K562 (cell line): ENCODE data around the gene MLYCD. TPM values are rescaled to one million over a fixed set of nuclear protein-coding genes. Genes with fewer than 3 reads are reported as not detected.

ENCODE experiments used
- ATAC-seq: fragments of 200-7000 bp; cut with Tn5 transposase; 3 replicates; pipeline ENCODE4 v1.9.1; 2020; ENCODE audit warnings: moderate library complexity
- BruUV-seq: library from RNA; stranded (reverse); fragments of 400-500 nt; replicated peaks from 2 replicates; lab custom pipeline; 2021; lab: Mats Ljungman, UMichigan
- CTCF ChIA-PET: fragments of 300-600 bp; formaldehyde crosslinking; extraction: SDS; loops from one replicate; lab custom pipeline; 2021; ENCODE audit warnings: low intra/inter-chr PET ratio; lab: Yijun Ruan, JAX
- POLR2A ChIA-PET: fragments of 300-600, 350-650 bp; sonication (Branson Sonifier 250); formaldehyde crosslinking; extraction: SDS; loops from one replicate; lab custom pipeline; 2021; ENCODE audit warnings: antibody characterized with exemption, inconsistent platforms; lab: Yijun Ruan, JAX
- DNase-seq, 4 experiments: peaks; one replicate each; pipeline versions ENCODE4 v3.0.0 to v3.0.0-alpha.2; 2011 to 2018; ENCODE audit warnings: low spot score in 3 of 4, mixed read lengths in 3 of 4; ENCODE audit errors: extremely low read depth in 1 of 4
- FAIRE-seq: peaks from 2 replicates; lab custom pipeline; 2011; peaks lifted over from hg19 to GRCh38; lab: Jason Lieb, UNC
- H2AFZ ChIP-seq: 2 replicates; pipeline ENCODE4 v1.6.0; 2011; ENCODE audit warnings: low read depth, low read length, control low read depth, inconsistent platforms
- H3K27ac ChIP-seq: fragments of 200-600 bp; 3 replicates; pipeline ENCODE4 v1.8.0; 2011; ENCODE audit warnings: low read depth, mild to moderate bottlenecking, control low read depth, inconsistent platforms, low read length, moderate library complexity, mixed read lengths; ENCODE audit errors: extremely low read depth
- H3K27me3 ChIP-seq, 2 experiments: fragments of 300-600 bp in 1 of 2; 2 replicates in 1 of 2; 3 replicates in 1 of 2; pipeline versions ENCODE4 v1.6.0 to v1.8.0; 2011; ENCODE audit warnings: inconsistent platforms in 2 of 2, low read length in 2 of 2, mild to moderate bottlenecking in 1 of 2, mixed read lengths in 1 of 2, moderate library complexity in 1 of 2; ENCODE audit not compliant: control insufficient read depth in 2 of 2, insufficient read depth in 2 of 2
- H3K36me3 ChIP-seq: fragments of 300-600 bp; 3 replicates; pipeline ENCODE4 v1.8.0; 2011; ENCODE audit warnings: mild to moderate bottlenecking, low read length, inconsistent platforms; ENCODE audit not compliant: control insufficient read depth, insufficient read depth
- H3K4me1 ChIP-seq, 2 experiments: fragments of 200-600 bp in 1 of 2; replicated peaks in 1 of 2; 2 replicates in 1 of 2; 3 replicates in 1 of 2; pipeline versions ENCODE4 v1.5.1 to v1.8.0; 2011; ENCODE audit warnings: inconsistent platforms in 2 of 2, low read length in 2 of 2, mild to moderate bottlenecking in 1 of 2, mixed read lengths in 1 of 2, moderate library complexity in 1 of 2; ENCODE audit not compliant: control insufficient read depth in 2 of 2, insufficient read depth in 2 of 2
- H3K4me2 ChIP-seq: 2 replicates; pipeline ENCODE4 v1.6.1; 2011; ENCODE audit warnings: low read length, control low read depth, inconsistent platforms, mixed read lengths; ENCODE audit not compliant: insufficient read depth
- H3K4me3 ChIP-seq: fragments of 200-600 bp; sonication (generic), shearing (Covaris generic); 2 replicates; pipeline ENCODE4 v1.5.1; 2016; ENCODE audit warnings: control low read depth, inconsistent platforms
- H3K79me2 ChIP-seq: fragments of 200-600 bp; 3 replicates; pipeline ENCODE4 v1.8.0; 2011; ENCODE audit warnings: low read length, inconsistent platforms; ENCODE audit not compliant: control insufficient read depth, insufficient read depth
- H3K9ac ChIP-seq, 2 experiments: 2 replicates each; pipeline versions ENCODE4 v1.6.0 to v1.6.1; 2011; ENCODE audit warnings: low read depth in 2 of 2, low read length in 2 of 2, control low read depth in 1 of 2, inconsistent platforms in 1 of 2, mild to moderate bottlenecking in 1 of 2, mixed read lengths in 1 of 2; ENCODE audit not compliant: insufficient read depth in 1 of 2
- H3K9me1 ChIP-seq: one replicate; pipeline ENCODE4 v1.6.0; 2011; ENCODE audit warnings: inconsistent platforms, mild to moderate bottlenecking, low read length, moderate library complexity; ENCODE audit not compliant: control insufficient read depth, insufficient read depth
- H3K9me3 ChIP-seq: replicated peaks from 2 replicates; pipeline ENCODE4 v1.5.1; 2011; ENCODE audit warnings: low read depth, low read length, inconsistent platforms; ENCODE audit not compliant: control insufficient read depth, insufficient read depth
- H4K20me1 ChIP-seq: replicated peaks from 2 replicates; pipeline ENCODE4 v1.6.1; 2011; ENCODE audit warnings: low read length, inconsistent platforms, mixed read lengths; ENCODE audit not compliant: control insufficient read depth, insufficient read depth
- BCOR ChIP-seq: fragments of 450-650 bp; IDR thresholded peaks from 2 replicates; pipeline ENCODE4 v1.6.1; 2016
- CBX1 ChIP-seq: sonication (generic); IDR thresholded peaks from 2 replicates; pipeline ENCODE4 v1.6.1; 2016; ENCODE audit warnings: antibody characterized with exemption, low read depth, mild to moderate bottlenecking
- CTCFL ChIP-seq: IDR thresholded peaks from 2 replicates; pipeline ENCODE4 v1.6.1; 2011; ENCODE audit warnings: borderline replicate concordance, low read depth, mild to moderate bottlenecking, moderate library complexity, low read length; ENCODE audit not compliant: insufficient read depth, poor library complexity, severe bottlenecking
- ELK1 ChIP-seq: sonication (generic); formaldehyde crosslinking; IDR thresholded peaks from 2 replicates; pipeline ENCODE4 v1.8.1; 2022; ENCODE audit warnings: missing genetic modification reagents
- FOXK1 ChIP-seq: sonication (generic); formaldehyde crosslinking; IDR thresholded peaks from 2 replicates; pipeline ENCODE4 v1.8.0; 2022; ENCODE audit warnings: missing genetic modification reagents, mild to moderate bottlenecking, borderline replicate concordance
- HDAC2 ChIP-seq: fragments of 450-650 bp; IDR thresholded peaks from 2 replicates; pipeline ENCODE4 v1.6.1; 2016; ENCODE audit warnings: mild to moderate bottlenecking
- HDAC8 ChIP-seq: fragments of 450-650 bp; IDR thresholded peaks from 2 replicates; pipeline ENCODE4 v1.6.1; 2016; ENCODE audit warnings: mild to moderate bottlenecking, missing genetic modification characterization, moderate library complexity, missing compliant biosample characterization
- HINFP ChIP-seq: fragments of 450-650 bp; conservative IDR thresholded peaks from 2 replicates; pipeline ENCODE4 v1.6.1; 2016; ENCODE audit warnings: missing genetic modification characterization, low read depth, mild to moderate bottlenecking, control low read depth, missing compliant biosample characterization
- KAT2B ChIP-seq: IDR thresholded peaks from one replicate; pipeline ENCODE4 v1.6.1; 2012; ENCODE audit warnings: low read depth, mild to moderate bottlenecking, control low read depth, inconsistent platforms, low read length, moderate library complexity
- NEUROD1 ChIP-seq: fragments of 150-350 bp; IDR thresholded peaks from 2 replicates; pipeline ENCODE4 v1.6.1; 2014; ENCODE audit warnings: borderline replicate concordance, low read length, low read depth; ENCODE audit not compliant: partially characterized antibody
- PCBP2 ChIP-seq: fragments of 200-400 bp; formaldehyde crosslinking; IDR thresholded peaks from 2 replicates; pipeline ENCODE4 v1.6.1; 2018; ENCODE audit warnings: low read length, low read depth, mild to moderate bottlenecking, moderate library complexity; ENCODE audit not compliant: poor library complexity, severe bottlenecking
- SRF ChIP-seq, 2 experiments: fragments of 250-450, 450-650 bp in 1 of 2; sonication (Bioruptor Pico) in 1 of 2; sonication (generic) in 1 of 2; formaldehyde crosslinking; IDR thresholded peaks; 2 replicates each; pipeline versions ENCODE4 v1.5.0 to v1.5.1; 2020 to 2022; ENCODE audit warnings: mild to moderate bottlenecking in 1 of 2, missing genetic modification reagents in 1 of 2
- SRSF1 ChIP-seq: fragments of 200-400 bp; formaldehyde crosslinking; IDR thresholded peaks from 2 replicates; pipeline ENCODE4 v1.6.1; 2017; ENCODE audit warnings: mild to moderate bottlenecking, low read depth, low read length, moderate library complexity
- XRCC5 ChIP-seq: fragments of 200-400 bp; formaldehyde crosslinking; IDR thresholded peaks from 2 replicates; pipeline ENCODE4 v1.6.1; 2017; ENCODE audit warnings: low read depth, mild to moderate bottlenecking, low read length
- ZFP36 ChIP-seq: fragments of 150-350 bp; IDR thresholded peaks from 2 replicates; pipeline ENCODE4 v1.6.1; 2018; ENCODE audit warnings: low read length, low read depth; ENCODE audit not compliant: partially characterized antibody
- WGBS: fragments of 100-300 bp; shearing (Covaris generic); methylation state at CpG from one replicate; pipeline ENCODE4 v1.1.6; 2016; ENCODE audit warnings: low coverage, mixed read lengths; ENCODE audit not compliant: insufficient coverage; ENCODE audit errors: missing lambda C conversion rate; 5-methylcytosine and 5-hydroxymethylcytosine counted together
- in situ Hi-C: fragments of 300-500 bp; cut with MboI; formaldehyde crosslinking; loops from 4 replicates; pipeline ENCODE4 v1.15.0; 2018; ENCODE audit warnings: inconsistent platforms, mixed read lengths
- intact Hi-C: fragments of 100-400 bp; cut with micrococcal nuclease; formaldehyde crosslinking; loops from 2 replicates; pipeline ENCODE4 v1.14.2; 2022
- polyA plus RNA-seq, 8 experiments: library from polyadenylated mRNA; depleted of rRNA in 4 of 8; stranded (reverse) in 5 of 8; unstranded in 3 of 8; fragments of >200 nt; fragmentation: Nextera tagmentation in 2 of 8; fragmentation: Illumina TruSeq in 1 of 8; extraction: Ambion mirVana in 2 of 8; extraction: Trizol in 1 of 8; gene quantifications; 2 replicates each; pipeline versions ENCODE4 v1.2.1 to v1.2.3, GENCODE V29; 2011 to 2014; ENCODE audit warnings: inconsistent platforms in 1 of 8, missing spikeins in 1 of 8
- total RNA-seq, 7 experiments: library from RNA; depleted of rRNA in 6 of 7; stranded (reverse); fragments of >200 nt in 6 of 7; fragmentation: Illumina TruSeq in 2 of 7; extraction: Trizol in 2 of 7; gene quantifications; 2 replicates each; pipeline versions ENCODE4 v1.2.1 to v1.2.3, GENCODE V29; 2011 to 2021; ENCODE audit warnings: low replicate concordance in 1 of 7

MLYCD gene
- total and polyA plus RNA-seq, 9 of the 15 experiments (the other 6 are each of a cell fraction or from before 2014, with no cell fraction given) = 0.15 to 2.0 (median 1.0) TPM

GRCh38 chr16:83952587-83952939 is 53.6 kb downstream of the MLYCD start:
- Histone ChIP-seq H3K27ac (peak overlapping the region; percentile 85), H3K36me3 (no peaks in the 10 kb centered on the region), H3K4me2 (peak overlapping the region; percentile 88), H2AFZ (peak overlapping the region; percentile 94), H3K9me3 (no peaks in the 10 kb centered on the region), H4K20me1 (peaks cover 11% of the 10 kb centered on the region), H3K9me1 (no peaks in the 10 kb centered on the region), H3K27me3 (peaks cover 2% of the 10 kb centered on the region in 2 experiments; a peak in 2 of 5 replicates), H3K79me2 (no peaks in the 10 kb centered on the region), H3K4me3 (0 out of 2 replicates have a peak overlapping the region, but pooled peaks have one; percentile 64), H3K9ac (peak overlapping the region; percentile 78), H3K4me1 (peaks cover 18 to 48% of the 10 kb centered on the region in 2 experiments)
- ATAC-seq (no peak), FAIRE-seq (no peak), DNase-seq (no peak)
- in situ Hi-C loops (loop anchor here (10.0 kb wide), 1 partner anchor 232 kb away; the partner anchor contains the start of gene TAF1C), intact Hi-C loops (loop anchor here (5.0 kb wide), 1 partner anchor 125 kb away; no protein-coding TSS in a partner anchor)
- 32% methylated on average over 8 of the region's 8 CpGs for WGBS
- no TSS peak for BruUV-seq
- ChIA-PET CTCF (interaction anchor here (2.0 kb wide), 1 partner anchor 113 kb away, joined by 10 read pairs; no protein-coding TSS in a partner anchor), POLR2A (interaction anchor here (0.7 to 4.3 kb wide), 3 partner anchors 8 to 24 kb away, joined by 3 to 22 read pairs (median 11); no protein-coding TSS in a partner anchor)
- peak; percentile 92 for TF ChIP-seq CBX1
- 0 out of 2 replicates have a peak, but pooled peaks have one; percentile 23 for TF ChIP-seq HDAC8 (tag)
- no peak for TF ChIP-seq CTCFL
- TF ChIP-seq BCOR = peak; percentile 98
- no peak for TF ChIP-seq SRSF1
- no peak for TF ChIP-seq PCBP2
- no peak for TF ChIP-seq KAT2B
- TF ChIP-seq ELK1 (CRISPR knock-in tag) = no peak
- TF ChIP-seq SRF (CRISPR knock-in tag; IDR thresholded peaks at IDR 0.05) = 0 out of 4 replicates have a peak, but pooled peaks of 1 of the 2 experiments have one; percentile 55
- no peak; the same call in 1 of the 2 replicates for TF ChIP-seq XRCC5
- no peak for TF ChIP-seq FOXK1 (CRISPR knock-in tag)
- peak; percentile 69 for TF ChIP-seq NEUROD1
- peak; percentile 40; the same call in 1 of the 2 replicates for TF ChIP-seq HINFP (tag)
- TF ChIP-seq ZFP36 = no peak
- TF ChIP-seq HDAC2 = peak; percentile 86
